Lower leg skin (tissue), 4 donors: ENCODE measurements around the gene JAG1. TPM values are rescaled to one million over a fixed set of nuclear protein-coding genes. Genes with fewer than 3 reads are reported as not detected.

Experiments used
- DNase-seq, 2 donors: peaks; one replicate each; pipeline ENCODE4 v3.0.0-alpha.2; 2019; ENCODE audit warnings: low spot score in 2 of 2
- H3K4me3 ChIP-seq: fragments of 200-600 bp; sonication (generic); 2 replicates; pipeline ENCODE4 v1.5.1; 2017; ENCODE audit warnings: mild to moderate bottlenecking, low read depth; ENCODE audit not compliant: poor library complexity, severe bottlenecking
- POLR2A ChIP-seq, 2 donors: fragments of 450-650 bp; IDR thresholded peaks; one replicate each; pipeline ENCODE4 v1.6.1; 2016 to 2017; ENCODE audit warnings: antibody characterized with exemption in 2 of 2, mild to moderate bottlenecking in 1 of 2, moderate library complexity in 1 of 2
- WGBS, 2 donors: methylation state at CpG; one replicate each; pipeline ENCODE4 v1.1.5; 2018; 5-methylcytosine and 5-hydroxymethylcytosine counted together
- intact Hi-C: fragments of 100-400 bp; cut with DNase I; formaldehyde crosslinking; loops from one replicate; pipeline ENCODE4 v1.15.0; 2023; ENCODE audit warnings: low total_unique reads
- total RNA-seq, 4 donors: library from RNA; depleted of rRNA; stranded (reverse); fragments of >200 nt; gene quantifications; one replicate each; pipeline ENCODE4 v1.1.0, GENCODE V29; 2016
- TF ChIP-seq, protein P1 (sequence below), 3 donors: fragments of 450-650 bp; IDR thresholded peaks; one replicate each; pipeline ENCODE4 v1.5.1; 2016; ENCODE audit warnings: antibody characterized with exemption in 3 of 3, mild to moderate bottlenecking in 3 of 3, moderate library complexity in 2 of 3

JAG1 gene
- total RNA-seq, 4 donors from 2014 or later: 145 to 238 (median 186) TPM

GRCh38 chr20:10658051-10658823, 15.6 kb downstream of the JAG1 start:
- TF ChIP-seq, protein P1, sequence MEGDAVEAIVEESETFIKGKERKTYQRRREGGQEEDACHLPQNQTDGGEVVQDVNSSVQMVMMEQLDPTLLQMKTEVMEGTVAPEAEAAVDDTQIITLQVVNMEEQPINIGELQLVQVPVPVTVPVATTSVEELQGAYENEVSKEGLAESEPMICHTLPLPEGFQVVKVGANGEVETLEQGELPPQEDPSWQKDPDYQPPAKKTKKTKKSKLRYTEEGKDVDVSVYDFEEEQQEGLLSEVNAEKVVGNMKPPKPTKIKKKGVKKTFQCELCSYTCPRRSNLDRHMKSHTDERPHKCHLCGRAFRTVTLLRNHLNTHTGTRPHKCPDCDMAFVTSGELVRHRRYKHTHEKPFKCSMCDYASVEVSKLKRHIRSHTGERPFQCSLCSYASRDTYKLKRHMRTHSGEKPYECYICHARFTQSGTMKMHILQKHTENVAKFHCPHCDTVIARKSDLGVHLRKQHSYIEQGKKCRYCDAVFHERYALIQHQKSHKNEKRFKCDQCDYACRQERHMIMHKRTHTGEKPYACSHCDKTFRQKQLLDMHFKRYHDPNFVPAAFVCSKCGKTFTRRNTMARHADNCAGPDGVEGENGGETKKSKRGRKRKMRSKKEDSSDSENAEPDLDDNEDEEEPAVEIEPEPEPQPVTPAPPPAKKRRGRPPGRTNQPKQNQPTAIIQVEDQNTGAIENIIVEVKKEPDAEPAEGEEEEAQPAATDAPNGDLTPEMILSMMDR (IDR thresholded peaks at IDR 0.05): no peak
- TF ChIP-seq POLR2A (IDR thresholded peaks at IDR 0.05): no peak
- no peak overlapping the region for H3K4me3 ChIP-seq
- peak in 1 of 2 donors; percentile 84 for DNase-seq
- 65 to 75% methylated on average over 13 of the region's 13 CpGs for WGBS, 2 donors
- intact Hi-C loops: no loop called here

DNA sequence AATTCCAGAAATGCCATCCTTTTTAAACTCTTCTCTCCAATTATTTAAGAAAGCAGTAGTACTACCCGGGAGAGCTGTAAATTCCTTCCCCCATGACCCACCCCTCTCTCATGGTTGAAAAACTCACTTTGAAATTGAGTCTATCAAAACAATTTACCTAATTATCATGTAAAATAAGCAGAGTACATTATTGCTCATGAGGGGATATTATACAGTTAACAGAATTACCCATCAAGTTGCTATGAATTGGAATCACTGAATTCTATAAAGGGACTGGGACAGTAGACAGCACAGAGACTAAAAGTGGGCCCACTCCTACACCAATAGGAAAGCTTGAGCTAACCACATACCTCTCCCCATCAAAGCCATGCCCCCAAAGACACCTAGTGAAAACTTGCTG, 16.3 kb downstream of the JAG1 start:
- DNase-seq: peak in 1 of 2 donors; percentile 4
- H3K4me3 ChIP-seq: no peak overlapping the region
- 79 to 83% methylated on average over 1 of the region's 1 CpG for WGBS, 2 donors
- intact Hi-C loops: no loop called here
- TF ChIP-seq POLR2A (IDR thresholded peaks at IDR 0.05): no peak
- TF ChIP-seq, protein P1 (IDR thresholded peaks at IDR 0.05): no peak

DNA sequence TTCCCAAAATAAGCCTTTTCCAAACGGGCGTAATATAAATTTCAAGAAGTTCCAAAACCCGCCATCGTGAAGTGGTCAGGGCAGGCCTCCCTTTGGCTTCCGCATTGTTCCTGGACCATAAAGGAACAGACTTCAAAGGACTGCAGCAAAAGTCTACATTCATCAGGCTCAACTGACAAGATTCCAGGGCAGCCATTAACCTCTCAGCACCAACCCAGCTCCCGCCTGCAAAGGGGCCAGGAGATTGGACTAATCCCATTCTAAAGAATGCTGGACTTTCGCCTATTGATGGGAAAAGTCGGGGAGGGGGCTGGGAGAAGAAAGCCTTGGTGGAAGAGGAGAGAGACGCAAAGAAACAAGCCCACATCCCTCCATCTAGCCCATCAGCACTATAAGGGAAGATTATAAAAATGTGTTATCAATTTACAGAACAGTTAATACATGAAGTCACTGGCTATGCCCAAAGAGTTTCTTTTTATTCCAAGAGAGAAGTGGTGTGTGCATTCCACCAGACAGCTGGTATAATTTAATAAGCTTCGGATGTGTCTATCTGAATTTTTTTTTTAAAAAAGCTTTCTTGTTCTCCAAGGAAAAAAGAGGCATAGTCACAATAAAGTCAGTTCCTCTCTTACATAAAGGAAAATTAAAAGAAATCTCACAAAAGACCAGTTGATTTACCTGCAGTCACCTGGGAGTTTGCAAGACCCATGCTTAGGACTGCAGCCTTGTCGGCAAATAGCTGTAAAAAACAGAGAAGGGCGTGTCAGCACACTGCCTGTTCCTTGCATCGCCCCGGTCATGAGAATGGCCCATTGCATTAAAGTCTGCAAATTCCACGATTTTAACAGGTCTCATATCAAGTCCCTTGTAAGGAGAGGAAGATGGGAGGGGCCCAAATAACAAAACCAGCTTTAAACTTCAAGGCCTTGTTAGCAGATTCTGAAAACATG, 17.8 kb downstream of the JAG1 start:
- intact Hi-C loops: no loop called here
- no peak overlapping the region for H3K4me3 ChIP-seq
- TF ChIP-seq, protein P1 (IDR thresholded peaks at IDR 0.05): no peak
- TF ChIP-seq POLR2A (IDR thresholded peaks at IDR 0.05): no peak
- WGBS, 2 donors: 61 to 63% methylated on average over 15 of the region's 15 CpGs
- peak in 1 of 2 donors; percentile 34 for DNase-seq

DNA sequence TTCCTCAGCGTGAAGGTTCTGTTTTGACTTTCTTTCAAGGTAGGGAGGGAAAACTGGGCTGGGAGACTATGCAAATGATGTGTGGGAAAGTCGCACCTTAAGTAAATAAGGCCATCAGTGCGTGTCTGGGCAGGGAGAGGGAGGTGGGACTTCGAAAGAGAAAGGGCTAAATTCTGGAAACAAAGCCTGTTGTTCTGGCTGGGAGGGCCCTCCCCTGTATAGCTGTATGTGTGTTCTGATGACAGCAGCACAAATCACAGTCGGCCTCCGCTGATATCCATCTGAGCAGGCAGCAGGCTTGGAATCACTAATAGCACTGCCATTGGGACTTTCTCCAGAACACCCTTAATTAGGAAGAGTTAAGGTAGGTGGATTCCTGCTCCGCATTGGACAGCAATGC, 19.2 kb downstream of the JAG1 start:
- intact Hi-C loops: no loop called here
- WGBS, 2 donors: 34 to 41% methylated on average over 7 of the region's 7 CpGs
- no peak for DNase-seq
- TF ChIP-seq, protein P1 (IDR thresholded peaks at IDR 0.05): no peak
- no peak for TF ChIP-seq POLR2A (IDR thresholded peaks at IDR 0.05)
- no peak overlapping the region for H3K4me3 ChIP-seq

DNA sequence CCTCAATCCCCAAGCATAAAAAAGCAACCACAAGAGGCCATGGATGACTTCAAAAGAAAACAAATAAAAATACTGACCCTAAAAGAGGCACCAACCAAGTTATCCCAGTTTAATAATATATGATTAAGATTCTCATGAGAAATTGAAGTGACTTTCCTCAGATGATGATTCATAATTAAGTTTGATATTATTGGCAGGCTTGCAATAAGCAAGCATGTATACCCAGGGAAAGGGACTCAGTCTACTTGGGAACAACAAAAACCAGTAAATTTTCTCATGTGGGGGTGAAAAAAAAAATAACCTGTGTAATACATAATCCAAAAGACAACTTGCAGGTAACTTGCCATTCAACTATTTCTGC, 19.6 kb downstream of the JAG1 start:
- intact Hi-C loops: no loop called here
- TF ChIP-seq POLR2A (IDR thresholded peaks at IDR 0.05): no peak
- TF ChIP-seq, protein P1 (IDR thresholded peaks at IDR 0.05): no peak
- no peak overlapping the region for H3K4me3 ChIP-seq
- no peak for DNase-seq
